B cell (primary cell): ENCODE measurements around the gene CFAP119.

Experiments used
- CTCF ChIP-seq: fragments of 200-600 bp; IDR thresholded peaks from one replicate; pipeline ENCODE4 v1.8.0; 2022; ENCODE audit warnings: antibody characterized with exemption, mild to moderate bottlenecking
- EZH2 ChIP-seq: IDR thresholded peaks from 2 replicates; pipeline ENCODE4 v1.6.1; 2012; ENCODE audit warnings: borderline replicate concordance, low read depth, mild to moderate bottlenecking, moderate library complexity, low read length; ENCODE audit not compliant: insufficient read depth, poor library complexity, severe bottlenecking

- no peak for TF ChIP-seq CTCF
- TF ChIP-seq EZH2, result no peak
These were observed at the start of gene CFAP119, which contains the start of gene RNF40 for GRCh38 chr16:30761928-30762902.
